ENCODE data around the gene EPHB3.

The EPHB3 gene

DNA sequence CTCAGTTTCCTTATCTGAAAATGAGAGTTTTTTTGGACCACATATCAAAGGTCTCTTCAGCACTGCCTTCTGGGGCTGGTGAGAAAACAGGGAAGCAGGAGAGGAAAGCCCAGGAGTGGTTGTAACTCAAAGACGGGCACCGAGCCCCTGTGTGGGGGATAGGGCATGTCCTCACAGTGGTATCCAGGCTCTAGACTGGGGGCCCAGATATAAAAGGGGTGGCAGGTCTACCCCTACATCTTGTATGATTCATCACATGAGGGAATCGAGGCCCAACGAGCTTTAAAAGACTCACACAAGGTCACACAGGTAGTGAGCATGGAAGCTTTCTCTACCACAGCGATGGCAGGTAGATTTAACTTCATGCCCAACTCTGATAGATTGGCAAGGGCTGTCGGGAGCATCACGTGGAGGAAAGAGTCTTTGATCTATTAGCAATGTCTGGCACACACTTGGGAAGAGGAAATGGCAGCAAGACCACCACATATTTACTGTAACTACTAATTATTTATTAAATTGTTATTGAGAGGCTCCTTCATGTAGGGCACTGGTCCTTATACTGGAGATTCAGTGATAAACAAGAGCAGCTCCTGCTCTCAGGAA, 4.1 kb upstream of the EPHB3 start:
- TF ChIP-seq, protein P1, sequence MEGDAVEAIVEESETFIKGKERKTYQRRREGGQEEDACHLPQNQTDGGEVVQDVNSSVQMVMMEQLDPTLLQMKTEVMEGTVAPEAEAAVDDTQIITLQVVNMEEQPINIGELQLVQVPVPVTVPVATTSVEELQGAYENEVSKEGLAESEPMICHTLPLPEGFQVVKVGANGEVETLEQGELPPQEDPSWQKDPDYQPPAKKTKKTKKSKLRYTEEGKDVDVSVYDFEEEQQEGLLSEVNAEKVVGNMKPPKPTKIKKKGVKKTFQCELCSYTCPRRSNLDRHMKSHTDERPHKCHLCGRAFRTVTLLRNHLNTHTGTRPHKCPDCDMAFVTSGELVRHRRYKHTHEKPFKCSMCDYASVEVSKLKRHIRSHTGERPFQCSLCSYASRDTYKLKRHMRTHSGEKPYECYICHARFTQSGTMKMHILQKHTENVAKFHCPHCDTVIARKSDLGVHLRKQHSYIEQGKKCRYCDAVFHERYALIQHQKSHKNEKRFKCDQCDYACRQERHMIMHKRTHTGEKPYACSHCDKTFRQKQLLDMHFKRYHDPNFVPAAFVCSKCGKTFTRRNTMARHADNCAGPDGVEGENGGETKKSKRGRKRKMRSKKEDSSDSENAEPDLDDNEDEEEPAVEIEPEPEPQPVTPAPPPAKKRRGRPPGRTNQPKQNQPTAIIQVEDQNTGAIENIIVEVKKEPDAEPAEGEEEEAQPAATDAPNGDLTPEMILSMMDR (IDR thresholded peaks at IDR 0.05; ENCODE audit: control insufficient read depth, insufficient read depth, low read depth, low read length, missing control alignments), result no peak
- no peak overlapping the region for H3K4me3 ChIP-seq (ENCODE audit: control insufficient read depth, low read depth, low read length)

DNA sequence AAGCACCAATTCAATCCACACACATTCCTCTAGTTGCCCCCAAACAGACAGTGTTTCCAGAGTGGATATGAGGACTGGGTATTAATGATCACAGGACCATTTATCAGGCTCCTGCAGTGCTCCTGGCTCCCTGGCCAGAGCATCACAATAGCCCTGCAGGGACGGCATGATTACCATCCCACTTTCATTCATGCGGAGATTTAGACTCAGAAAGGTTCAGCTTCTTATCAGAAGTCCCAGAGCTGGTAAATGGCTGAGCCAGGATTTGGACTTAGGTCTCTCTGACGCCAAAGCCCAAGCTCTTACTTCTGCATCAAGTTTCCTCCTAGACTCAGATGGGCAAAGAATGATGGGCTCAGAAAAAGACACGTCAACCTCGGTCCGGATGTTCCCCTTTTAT, 2.9 kb upstream of the EPHB3 start:
- no peak for DNase-seq (ENCODE audit: low read depth)
- no peak overlapping the region for H3K4me3 ChIP-seq (ENCODE audit: control insufficient read depth, low read depth, low read length)
- TF ChIP-seq, protein P1 (IDR thresholded peaks at IDR 0.05; ENCODE audit: control insufficient read depth, insufficient read depth, low read depth, low read length, missing control alignments), result no peak

More for the DNA sequence above, 4.1 kb upstream of the EPHB3 start:
- DNase-seq (ENCODE audit: low read depth), result no peak

DNA sequence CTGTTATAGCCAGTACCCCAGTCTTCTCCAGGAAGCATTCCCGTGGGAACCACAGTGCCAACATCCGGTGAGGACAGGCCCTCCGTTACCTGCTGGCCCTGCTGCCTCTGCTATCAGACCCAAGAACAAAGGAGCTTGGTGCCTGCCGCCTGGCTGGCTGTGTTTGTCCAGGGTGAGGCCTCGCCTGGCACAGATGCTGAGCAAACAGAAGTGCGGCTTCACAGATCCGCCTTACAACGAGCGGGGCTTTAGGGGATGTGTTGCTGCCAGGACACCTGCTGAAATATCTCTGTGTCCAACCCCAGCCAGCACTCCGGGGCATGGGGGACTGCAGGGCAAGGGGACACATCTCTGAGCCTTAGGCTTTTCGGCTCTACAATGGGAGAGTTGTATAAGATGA, 2.2 kb upstream of the EPHB3 start:
- no peak overlapping the region for H3K4me3 ChIP-seq (ENCODE audit: control insufficient read depth, low read depth, low read length)
- DNase-seq (ENCODE audit: low read depth), result no peak
- TF ChIP-seq, protein P1 (IDR thresholded peaks at IDR 0.05; ENCODE audit: control insufficient read depth, insufficient read depth, low read depth, low read length, missing control alignments), result no peak

DNA sequence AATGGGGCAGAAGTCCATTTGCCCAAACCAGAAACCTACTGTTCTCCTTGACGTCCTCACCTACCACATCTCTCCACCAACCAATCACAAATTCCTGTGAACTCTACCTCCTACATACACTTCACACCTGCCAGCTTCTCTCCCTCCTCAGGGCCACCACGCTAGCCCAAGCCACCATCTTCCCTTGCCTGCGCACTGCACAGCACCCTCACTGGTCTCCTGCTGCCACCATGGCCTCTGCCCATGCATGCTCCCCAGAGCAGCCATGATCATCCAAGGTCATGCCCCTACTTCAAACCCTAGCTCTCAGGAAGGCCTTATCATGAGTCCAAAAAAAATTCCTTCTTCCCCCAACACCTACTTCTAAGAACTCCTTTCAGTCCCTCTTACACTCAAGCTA, 1.1 kb upstream of the EPHB3 start:
- TF ChIP-seq, protein P1 (IDR thresholded peaks at IDR 0.05; ENCODE audit: control insufficient read depth, insufficient read depth, low read depth, low read length, missing control alignments), result no peak
- no peak for DNase-seq (ENCODE audit: low read depth)
- no peak overlapping the region for H3K4me3 ChIP-seq (ENCODE audit: control insufficient read depth, low read depth, low read length)

DNA sequence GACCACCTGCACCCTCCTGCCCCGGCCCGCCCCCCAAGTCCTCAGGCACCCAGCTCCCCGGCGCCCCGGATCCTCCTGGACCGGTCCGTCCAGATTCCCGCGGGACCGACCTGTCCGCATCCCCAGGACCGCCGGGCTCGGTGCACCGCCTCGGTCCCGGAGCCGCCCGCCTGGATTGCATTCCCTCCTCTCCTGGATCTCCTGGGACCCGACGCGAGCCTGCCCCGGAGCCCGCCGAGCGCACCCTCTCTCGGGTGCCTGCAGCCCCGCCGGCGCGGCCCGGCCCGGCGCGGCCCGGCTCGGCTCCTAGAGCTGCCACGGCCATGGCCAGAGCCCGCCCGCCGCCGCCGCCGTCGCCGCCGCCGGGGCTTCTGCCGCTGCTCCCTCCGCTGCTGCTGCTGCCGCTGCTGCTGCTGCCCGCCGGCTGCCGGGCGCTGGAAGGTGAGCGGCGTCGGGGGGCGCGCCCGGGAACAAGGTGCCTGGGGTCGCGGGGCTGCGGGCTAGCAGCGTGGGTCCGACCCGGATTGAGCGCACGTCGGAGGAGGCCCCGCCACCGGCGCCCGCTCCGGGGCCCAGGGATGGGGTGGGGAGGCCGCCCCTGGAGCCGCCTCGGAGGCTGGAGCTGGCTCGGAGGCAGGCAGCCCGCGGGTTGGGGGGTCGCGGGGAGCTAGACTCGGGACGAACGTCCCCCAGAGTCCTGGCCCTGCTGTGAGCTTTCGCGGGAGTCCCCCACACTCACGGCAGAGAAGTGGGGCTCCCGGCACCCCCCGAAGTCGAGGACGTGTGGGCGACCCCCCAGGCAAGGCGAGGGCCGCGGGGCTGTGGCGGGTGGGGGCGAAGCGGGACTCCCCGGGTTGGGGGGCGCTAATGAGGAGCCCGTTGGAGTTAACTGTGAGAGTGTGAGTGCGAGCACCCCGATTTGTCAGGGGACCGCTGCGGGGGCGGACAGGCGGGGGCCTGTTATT, 610 bp downstream of the EPHB3 start:
- TF ChIP-seq, protein P1 (IDR thresholded peaks at IDR 0.05; ENCODE audit: control insufficient read depth, insufficient read depth, low read depth, low read length, missing control alignments), result no peak
- DNase-seq (ENCODE audit: low read depth), result no peak
- H3K4me3 ChIP-seq (ENCODE audit: control insufficient read depth, low read depth, low read length), result peak overlapping the region; percentile 84

DNA sequence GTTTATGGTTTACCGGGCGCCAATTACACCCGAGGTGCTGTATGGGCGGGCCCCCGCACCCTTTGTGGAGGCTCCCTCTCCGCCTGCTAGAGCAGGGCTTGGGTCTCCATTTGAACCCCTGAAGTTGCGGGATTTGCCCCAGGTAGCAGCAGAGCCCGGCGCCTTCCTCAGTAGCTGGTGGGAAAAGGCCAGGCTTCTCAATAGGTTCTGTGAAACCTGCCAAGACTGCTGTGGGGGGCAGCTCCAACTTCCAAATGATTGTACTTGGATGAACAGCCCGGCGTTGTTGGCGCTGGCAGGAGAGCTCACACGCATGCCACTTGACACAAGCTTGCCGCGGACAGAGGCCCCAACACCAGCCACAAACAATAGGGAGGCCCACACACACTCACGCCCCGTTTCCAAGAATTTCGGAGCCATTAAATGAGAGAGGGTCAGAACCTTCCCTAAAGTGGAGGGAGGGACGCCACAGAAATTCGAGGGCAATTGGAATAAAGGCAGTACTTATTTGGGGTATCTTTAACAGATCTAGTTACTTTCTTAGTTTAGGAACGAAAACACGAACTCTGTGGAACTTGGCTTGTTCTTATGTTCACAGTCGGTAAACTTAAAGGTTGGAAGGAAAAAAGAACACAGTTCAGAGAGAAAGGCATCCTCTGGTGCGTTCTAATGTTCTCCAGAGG, 1.4 kb downstream of the EPHB3 start:
- TF ChIP-seq, protein P1 (IDR thresholded peaks at IDR 0.05; ENCODE audit: control insufficient read depth, insufficient read depth, low read depth, low read length, missing control alignments), result no peak
- peak overlapping the region; percentile 84 for H3K4me3 ChIP-seq (ENCODE audit: control insufficient read depth, low read depth, low read length)
- DNase-seq (ENCODE audit: low read depth), result no peak

All from AG09309 (cell line).